ENCODE measurements around the gene ATP7B.

The ATP7B gene

DNA sequence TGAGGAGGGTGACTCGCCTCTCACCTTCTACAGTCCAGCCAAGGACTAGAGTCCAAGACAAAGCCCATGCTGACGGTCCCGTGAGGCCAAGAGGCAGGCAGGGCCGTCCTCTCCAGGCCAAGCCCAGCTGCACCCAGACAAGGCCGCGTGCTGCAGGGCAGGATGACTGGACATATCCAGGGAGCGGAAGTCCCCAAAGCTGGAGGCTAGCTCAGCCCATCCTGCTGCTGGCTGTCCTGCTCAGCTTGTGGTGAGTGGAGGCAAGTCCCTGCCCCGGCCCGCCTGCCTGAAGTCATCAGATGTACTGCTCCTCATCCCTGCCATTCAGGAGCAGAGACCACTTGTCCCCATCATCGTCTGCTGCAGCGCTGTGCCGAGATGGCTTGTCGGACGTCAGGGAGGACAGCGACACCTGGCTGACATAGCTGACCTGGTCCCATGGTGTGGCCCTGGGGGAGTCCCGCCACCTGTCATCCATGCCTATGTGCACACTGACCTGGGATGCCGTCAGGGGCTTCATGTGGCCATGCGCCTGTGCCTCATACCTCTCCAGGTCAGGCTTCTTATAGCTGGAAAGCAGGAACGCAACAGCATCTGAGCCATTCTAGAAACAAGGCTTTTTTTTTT, 76.7 kb downstream of the ATP7B start:
- no peak overlapping the region for H3K4me3 ChIP-seq (ENCODE audit: low read length in 2 of 2)
- peaks cover 0 to 2% of the 10 kb centered on the region in 2 donors for H3K36me3 ChIP-seq (replicated peaks in 1 of 2; ENCODE audit: control insufficient read depth in 2 of 2, insufficient read depth in 2 of 2, low read length in 2 of 2)
- no peak overlapping the region for H3K18ac ChIP-seq (ENCODE audit: low read length)
- no peak overlapping the region for H2BK12ac ChIP-seq (ENCODE audit: low read length)
- no peaks in the 10 kb centered on the region for H3K9me3 ChIP-seq (replicated peaks in 1 of 2; ENCODE audit: control insufficient read depth in 2 of 2, insufficient read depth in 1 of 2, low read depth in 1 of 2, low read length in 2 of 2)
- no peaks in the 10 kb centered on the region for H3K27me3 ChIP-seq (ENCODE audit: control insufficient read depth in 3 of 3, insufficient read depth in 3 of 3, low read depth in 1 of 3, low read length in 3 of 3)
- peak overlapping the region; percentile 72 for H2BK5ac ChIP-seq (ENCODE audit: low read length)
- H3K79me1 ChIP-seq (ENCODE audit: low read depth, low read length) = no peaks in the 10 kb centered on the region
- H3K23ac ChIP-seq (ENCODE audit: low read depth, low read length, poor library complexity) = peak overlapping the region; percentile 28
- no peak overlapping the region for H2BK15ac ChIP-seq (ENCODE audit: low read length)
- no peak overlapping the region for H3K14ac ChIP-seq (ENCODE audit: low read length)
- H3K27ac ChIP-seq (replicated peaks; ENCODE audit: low read length) = no peak overlapping the region
- no peak overlapping the region for H2AFZ ChIP-seq (ENCODE audit: low read length)
- no peak overlapping the region for H2BK120ac ChIP-seq (ENCODE audit: low read depth, low read length)
- H3K9ac ChIP-seq (ENCODE audit: low read depth, low read length, poor library complexity) = peak overlapping the region; percentile 30
- no CpG with 5 or more reads among the region's 19 CpGs for WGBS, 2 donors (ENCODE audit: extremely low coverage in 2 of 2, insufficient read length in 2 of 2, insufficient replicate concordance in 1 of 2)
- H3K4me1 ChIP-seq (ENCODE audit: control insufficient read depth in 2 of 2, insufficient read depth in 1 of 2, low read depth in 1 of 2, low read length in 2 of 2) = no peaks in the 10 kb centered on the region
- no peak overlapping the region for H3K4ac ChIP-seq (ENCODE audit: low read length)
- no peak overlapping the region for H3K4me2 ChIP-seq (ENCODE audit: insufficient read depth, low read length, poor library complexity, severe bottlenecking)
- peak overlapping the region; percentile 14 for H4K91ac ChIP-seq (ENCODE audit: low read depth, low read length, poor library complexity)
- H2AK5ac ChIP-seq (ENCODE audit: low read depth, low read length) = no peak overlapping the region
- no peak for DNase-seq (ENCODE audit: low spot score)
- H4K8ac ChIP-seq (ENCODE audit: low read depth, low read length) = no peak overlapping the region

GRCh38 chr13:51933466-51934058, 77.7 kb downstream of the ATP7B start:
- Histone ChIP-seq H2BK12ac (ENCODE audit: low read length) (no peak overlapping the region), H3K79me1 (ENCODE audit: low read depth, low read length) (no peaks in the 10 kb centered on the region), H2AFZ (ENCODE audit: low read length) (no peak overlapping the region), H3K27me3 (ENCODE audit: control insufficient read depth in 3 of 3, insufficient read depth in 3 of 3, low read depth in 1 of 3, low read length in 3 of 3) (no peaks in the 10 kb centered on the region), H3K36me3 (replicated peaks in 1 of 2; ENCODE audit: control insufficient read depth in 2 of 2, insufficient read depth in 2 of 2, low read length in 2 of 2) (peaks cover 0 to 2% of the 10 kb centered on the region in 2 donors), H4K8ac (ENCODE audit: low read depth, low read length) (no peak overlapping the region), H3K18ac (ENCODE audit: low read length) (no peak overlapping the region), H3K4me1 (ENCODE audit: control insufficient read depth in 2 of 2, insufficient read depth in 1 of 2, low read depth in 1 of 2, low read length in 2 of 2) (no peaks in the 10 kb centered on the region), H2AK5ac (ENCODE audit: low read depth, low read length) (no peak overlapping the region), H3K9ac (ENCODE audit: low read depth, low read length, poor library complexity) (no peak overlapping the region), H3K14ac (ENCODE audit: low read length) (no peak overlapping the region), H3K4me2 (ENCODE audit: insufficient read depth, low read length, poor library complexity, severe bottlenecking) (no peak overlapping the region), H4K91ac (ENCODE audit: low read depth, low read length, poor library complexity) (no peak overlapping the region), H3K4me3 (ENCODE audit: low read length in 2 of 2) (no peak overlapping the region), H3K23ac (ENCODE audit: low read depth, low read length, poor library complexity) (no peak overlapping the region), H2BK15ac (ENCODE audit: low read length) (no peak overlapping the region), H3K27ac (replicated peaks; ENCODE audit: low read length) (no peak overlapping the region), H3K4ac (ENCODE audit: low read length) (no peak overlapping the region), H2BK5ac (ENCODE audit: low read length) (no peak overlapping the region), H3K9me3 (replicated peaks in 1 of 2; ENCODE audit: control insufficient read depth in 2 of 2, insufficient read depth in 1 of 2, low read depth in 1 of 2, low read length in 2 of 2) (no peaks in the 10 kb centered on the region), H2BK120ac (ENCODE audit: low read depth, low read length) (peak overlapping the region; percentile 27)
- no CpG with 5 or more reads among the region's 14 CpGs for WGBS, 2 donors (ENCODE audit: extremely low coverage in 2 of 2, insufficient read length in 2 of 2, insufficient replicate concordance in 1 of 2)
- DNase-seq (ENCODE audit: low spot score) = no peak

DNA sequence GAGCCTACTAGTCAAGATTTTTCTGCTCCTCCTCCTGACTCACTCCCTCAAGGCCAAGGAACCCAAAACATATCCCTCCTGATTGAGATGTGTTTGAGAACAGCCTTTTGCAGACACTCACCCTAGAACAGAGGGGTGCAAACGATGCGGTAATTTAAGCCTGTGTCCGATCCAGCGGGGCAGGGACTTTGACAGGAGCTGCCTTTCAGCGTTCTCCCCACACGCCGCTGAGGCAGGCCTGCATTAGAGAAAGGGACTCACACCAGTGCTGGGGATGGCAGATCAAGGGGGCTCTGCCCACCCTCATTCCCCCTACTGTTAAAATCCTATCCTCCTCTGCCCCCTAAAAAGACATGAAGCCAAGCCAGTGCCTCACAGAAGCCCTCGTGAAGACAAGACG, 79.0 kb downstream of the ATP7B start:
- no CpG with 5 or more reads among the region's 9 CpGs for WGBS, 2 donors (ENCODE audit: extremely low coverage in 2 of 2, insufficient read length in 2 of 2, insufficient replicate concordance in 1 of 2)
- no peak overlapping the region for H3K18ac ChIP-seq (ENCODE audit: low read length)
- H2BK120ac ChIP-seq (ENCODE audit: low read depth, low read length) = no peak overlapping the region
- no peaks in the 10 kb centered on the region for H3K27me3 ChIP-seq (ENCODE audit: control insufficient read depth in 3 of 3, insufficient read depth in 3 of 3, low read depth in 1 of 3, low read length in 3 of 3)
- H4K91ac ChIP-seq (ENCODE audit: low read depth, low read length, poor library complexity) = no peak overlapping the region
- H3K36me3 ChIP-seq (replicated peaks in 1 of 2; ENCODE audit: control insufficient read depth in 2 of 2, insufficient read depth in 2 of 2, low read length in 2 of 2) = peaks cover 0 to 2% of the 10 kb centered on the region in 2 donors
- no peaks in the 10 kb centered on the region for H3K4me1 ChIP-seq (ENCODE audit: control insufficient read depth in 2 of 2, insufficient read depth in 1 of 2, low read depth in 1 of 2, low read length in 2 of 2)
- H3K23ac ChIP-seq (ENCODE audit: low read depth, low read length, poor library complexity) = no peak overlapping the region
- H3K4ac ChIP-seq (ENCODE audit: low read length) = no peak overlapping the region
- H3K4me2 ChIP-seq (ENCODE audit: insufficient read depth, low read length, poor library complexity, severe bottlenecking) = no peak overlapping the region
- H3K4me3 ChIP-seq (ENCODE audit: low read length in 2 of 2) = no peak overlapping the region
- H4K8ac ChIP-seq (ENCODE audit: low read depth, low read length) = no peak overlapping the region
- H2AK5ac ChIP-seq (ENCODE audit: low read depth, low read length) = no peak overlapping the region
- H2AFZ ChIP-seq (ENCODE audit: low read length) = no peak overlapping the region
- no peak overlapping the region for H3K14ac ChIP-seq (ENCODE audit: low read length)
- H3K27ac ChIP-seq (replicated peaks; ENCODE audit: low read length) = no peak overlapping the region
- H3K79me1 ChIP-seq (ENCODE audit: low read depth, low read length) = no peaks in the 10 kb centered on the region
- DNase-seq (ENCODE audit: low spot score) = no peak
- no peak overlapping the region for H2BK15ac ChIP-seq (ENCODE audit: low read length)
- no peak overlapping the region for H3K9ac ChIP-seq (ENCODE audit: low read depth, low read length, poor library complexity)
- H3K9me3 ChIP-seq (replicated peaks in 1 of 2; ENCODE audit: control insufficient read depth in 2 of 2, insufficient read depth in 1 of 2, low read depth in 1 of 2, low read length in 2 of 2) = no peaks in the 10 kb centered on the region
- H2BK5ac ChIP-seq (ENCODE audit: low read length) = no peak overlapping the region
- H2BK12ac ChIP-seq (ENCODE audit: low read length) = no peak overlapping the region

GRCh38 chr13:51931606-51932005, 79.6 kb downstream of the ATP7B start:
- Histone ChIP-seq H3K4ac (ENCODE audit: low read length) (no peak overlapping the region), H3K18ac (ENCODE audit: low read length) (no peak overlapping the region), H2AK5ac (ENCODE audit: low read depth, low read length) (no peak overlapping the region), H2BK15ac (ENCODE audit: low read length) (no peak overlapping the region), H3K9me3 (replicated peaks in 1 of 2; ENCODE audit: control insufficient read depth in 2 of 2, insufficient read depth in 1 of 2, low read depth in 1 of 2, low read length in 2 of 2) (no peaks in the 10 kb centered on the region), H3K14ac (ENCODE audit: low read length) (no peak overlapping the region), H3K4me2 (ENCODE audit: insufficient read depth, low read length, poor library complexity, severe bottlenecking) (no peak overlapping the region), H3K27me3 (ENCODE audit: control insufficient read depth in 3 of 3, insufficient read depth in 3 of 3, low read depth in 1 of 3, low read length in 3 of 3) (no peaks in the 10 kb centered on the region), H3K36me3 (replicated peaks in 1 of 2; ENCODE audit: control insufficient read depth in 2 of 2, insufficient read depth in 2 of 2, low read length in 2 of 2) (peaks cover 0 to 2% of the 10 kb centered on the region in 2 donors), H2BK120ac (ENCODE audit: low read depth, low read length) (no peak overlapping the region), H3K27ac (replicated peaks; ENCODE audit: low read length) (no peak overlapping the region), H3K4me1 (ENCODE audit: control insufficient read depth in 2 of 2, insufficient read depth in 1 of 2, low read depth in 1 of 2, low read length in 2 of 2) (no peaks in the 10 kb centered on the region), H2AFZ (ENCODE audit: low read length) (no peak overlapping the region), H2BK5ac (ENCODE audit: low read length) (no peak overlapping the region), H3K23ac (ENCODE audit: low read depth, low read length, poor library complexity) (no peak overlapping the region), H4K8ac (ENCODE audit: low read depth, low read length) (no peak overlapping the region), H2BK12ac (ENCODE audit: low read length) (no peak overlapping the region), H3K9ac (ENCODE audit: low read depth, low read length, poor library complexity) (no peak overlapping the region), H3K4me3 (ENCODE audit: low read length in 2 of 2) (no peak overlapping the region), H3K79me1 (ENCODE audit: low read depth, low read length) (no peaks in the 10 kb centered on the region), H4K91ac (ENCODE audit: low read depth, low read length, poor library complexity) (no peak overlapping the region)
- no CpG with 5 or more reads among the region's 6 CpGs for WGBS, 2 donors (ENCODE audit: extremely low coverage in 2 of 2, insufficient read length in 2 of 2, insufficient replicate concordance in 1 of 2)
- DNase-seq (ENCODE audit: low spot score) = no peak

All from neuronal stem cell (in vitro differentiated cells).